OCI-M1 (cell line): Measurements from ENCODE around the gene NBEAL1.
A peak's percentile ranks its signal among the peaks of the same experiment; 100 is the strongest.
"Not testable (repeated sequence)": the region's sequence is repeated elsewhere in the genome, so short reads cannot be mapped to it uniquely, and the experiment has no call there.

ENCODE experiments used
- DNase-seq: peaks from one replicate; lab custom pipeline; 2025; lab: John Stamatoyannopoulos, UW

The NBEAL1 gene

GRCh38 chr2:203112342-203112741, 97.7 kb downstream of the NBEAL1 start:
- no peak for DNase-seq

GRCh38 chr2:203115201-203115700, 100.6 kb downstream of the NBEAL1 start:
- not testable (repeated sequence) for DNase-seq

GRCh38 chr2:203122317-203122986, 107.8 kb downstream of the NBEAL1 start:
- peak; percentile 68 for DNase-seq

- DNase-seq, result no peak
Measured at GRCh38 chr2:203126996-203127395, 112.3 kb downstream of the NBEAL1 start.

- DNase-seq, result no peak
Measured at GRCh38 chr2:203135105-203135504, 120.4 kb downstream of the NBEAL1 start.

GRCh38 chr2:203143391-203143790, 128.7 kb downstream of the NBEAL1 start:
- no peak for DNase-seq

GRCh38 chr2:203149194-203149593, 134.5 kb downstream of the NBEAL1 start:
- no peak for DNase-seq

- DNase-seq, result peak; percentile 10
Measured at GRCh38 chr2:203155406-203155805, 140.7 kb downstream of the NBEAL1 start.

GRCh38 chr2:203162722-203163121, 148.0 kb downstream of the NBEAL1 start:
- DNase-seq, result not testable (repeated sequence)

- DNase-seq, result no peak
Measured at GRCh38 chr2:203164311-203164935, 149.7 kb downstream of the NBEAL1 start.

GRCh38 chr2:203167751-203168150, 153.1 kb downstream of the NBEAL1 start:
- no peak for DNase-seq

- no peak for DNase-seq
Measured at GRCh38 chr2:203170502-203170901, 155.8 kb downstream of the NBEAL1 start.

- no peak for DNase-seq
Measured at GRCh38 chr2:203175371-203175770, 160.7 kb downstream of the NBEAL1 start.

- DNase-seq, result no peak
Measured at GRCh38 chr2:203177361-203177760, 162.7 kb downstream of the NBEAL1 start.

GRCh38 chr2:203185864-203186263, 171.2 kb downstream of the NBEAL1 start:
- DNase-seq, result peak; percentile 50

- DNase-seq, result not testable (repeated sequence)
Measured at GRCh38 chr2:203190547-203190946, 175.9 kb downstream of the NBEAL1 start.

GRCh38 chr2:203191026-203191425, 176.4 kb downstream of the NBEAL1 start:
- not testable (repeated sequence) for DNase-seq

- no peak for DNase-seq
Measured at GRCh38 chr2:203191961-203192360, 177.3 kb downstream of the NBEAL1 start.

- no peak for DNase-seq
Measured at GRCh38 chr2:203195331-203196036, 180.8 kb downstream of the NBEAL1 start.

GRCh38 chr2:203200866-203201265, 186.2 kb downstream of the NBEAL1 start:
- no peak for DNase-seq

GRCh38 chr2:203201426-203201825, 186.8 kb downstream of the NBEAL1 start:
- no peak for DNase-seq

GRCh38 chr2:203209538-203209937, 194.9 kb downstream of the NBEAL1 start:
- DNase-seq, result no peak
